ENCODE results near the gene NET1. TPM values are rescaled to one million over a fixed set of nuclear protein-coding genes. Genes with fewer than 3 reads are reported as not detected.

Gene NET1
- total and polyA plus RNA-seq, 11 donors: 5.6 to 29.5 (median 14.7) TPM

DNA sequence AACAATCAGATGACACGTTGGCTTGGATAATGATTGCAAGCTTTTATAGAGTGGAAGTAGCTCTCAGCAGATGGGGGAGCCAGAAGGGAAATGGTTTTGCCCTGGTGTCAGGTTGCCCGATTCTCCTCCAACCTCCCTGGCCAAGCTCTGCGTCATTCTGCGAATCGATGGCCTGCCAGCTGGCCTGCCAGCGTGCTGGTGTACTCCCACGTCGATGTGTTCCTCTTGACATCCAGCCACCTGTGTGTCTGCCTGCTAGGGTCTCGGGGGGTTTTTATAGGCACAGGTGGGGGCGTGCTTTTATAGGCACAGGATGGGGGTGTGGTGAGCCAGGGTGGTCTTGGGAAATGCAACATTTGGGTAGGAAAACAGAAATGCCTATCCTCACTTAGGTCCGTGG is 4.6 kb downstream of the NET1 start:
- no peak for ATAC-seq
- no peaks in the 10 kb centered on the region for H3K36me3 ChIP-seq
- peaks cover 0 to 11% (median 0%) of the 10 kb centered on the region in 12 donors for H3K4me1 ChIP-seq
- peaks cover 0 to 22% (median 4%) of the 10 kb centered on the region in 12 donors for H3K9me3 ChIP-seq
- H3K4me3 ChIP-seq: no peak overlapping the region
- H3K27ac ChIP-seq: no peak overlapping the region
- intact Hi-C loops (cut with DNase I): loop anchor here in 1 of 10 donors (10.0 kb wide), 1 partner anchor 592 kb away; the partner anchor contains the start of gene AKR1E2
- TF ChIP-seq POLR2A (IDR thresholded peaks at IDR 0.05): no peak
- TF ChIP-seq, protein P1, sequence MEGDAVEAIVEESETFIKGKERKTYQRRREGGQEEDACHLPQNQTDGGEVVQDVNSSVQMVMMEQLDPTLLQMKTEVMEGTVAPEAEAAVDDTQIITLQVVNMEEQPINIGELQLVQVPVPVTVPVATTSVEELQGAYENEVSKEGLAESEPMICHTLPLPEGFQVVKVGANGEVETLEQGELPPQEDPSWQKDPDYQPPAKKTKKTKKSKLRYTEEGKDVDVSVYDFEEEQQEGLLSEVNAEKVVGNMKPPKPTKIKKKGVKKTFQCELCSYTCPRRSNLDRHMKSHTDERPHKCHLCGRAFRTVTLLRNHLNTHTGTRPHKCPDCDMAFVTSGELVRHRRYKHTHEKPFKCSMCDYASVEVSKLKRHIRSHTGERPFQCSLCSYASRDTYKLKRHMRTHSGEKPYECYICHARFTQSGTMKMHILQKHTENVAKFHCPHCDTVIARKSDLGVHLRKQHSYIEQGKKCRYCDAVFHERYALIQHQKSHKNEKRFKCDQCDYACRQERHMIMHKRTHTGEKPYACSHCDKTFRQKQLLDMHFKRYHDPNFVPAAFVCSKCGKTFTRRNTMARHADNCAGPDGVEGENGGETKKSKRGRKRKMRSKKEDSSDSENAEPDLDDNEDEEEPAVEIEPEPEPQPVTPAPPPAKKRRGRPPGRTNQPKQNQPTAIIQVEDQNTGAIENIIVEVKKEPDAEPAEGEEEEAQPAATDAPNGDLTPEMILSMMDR (IDR thresholded peaks at IDR 0.05): no peak
- DNase-seq: no peak
- no peaks in the 10 kb centered on the region for H3K27me3 ChIP-seq
- WGBS, 4 donors: 90 to 92% (median 91%) methylated on average over 11 of the region's 11 CpGs

DNA sequence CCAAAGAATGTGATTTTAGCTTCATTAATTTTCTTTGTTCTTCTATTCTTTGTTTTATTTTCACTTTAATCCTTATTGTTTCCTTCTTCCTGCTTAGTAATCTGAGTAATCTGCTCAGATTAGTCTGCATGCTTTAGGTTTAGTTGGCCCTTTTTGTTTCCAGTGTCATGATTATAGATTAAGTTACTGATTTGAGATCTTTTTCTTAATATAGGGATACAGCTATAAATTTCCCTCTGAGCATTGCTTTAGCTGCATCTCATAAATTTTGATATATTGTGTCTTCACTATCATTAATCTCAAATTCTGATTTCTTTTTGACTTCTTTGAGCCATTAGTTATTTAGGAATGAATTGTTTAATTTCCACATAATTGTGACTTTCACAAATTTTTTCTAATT is 6.2 kb downstream of the NET1 start:
- Histone ChIP-seq H3K27me3 (no peaks in the 10 kb centered on the region), H3K36me3 (no peaks in the 10 kb centered on the region), H3K27ac (no peak overlapping the region), H3K4me3 (no peak overlapping the region), H3K9me3 (peaks cover 0 to 22% (median 4%) of the 10 kb centered on the region in 12 donors), H3K4me1 (peaks cover 0 to 8% (median 0%) of the 10 kb centered on the region in 12 donors)
- intact Hi-C loops (cut with DNase I): loop anchor here in 1 of 10 donors (10.0 kb wide), 1 partner anchor 594 kb away; the partner anchor contains the start of gene AKR1E2
- ATAC-seq (no peak), DNase-seq (no peak)
- TF ChIP-seq, protein P1 (IDR thresholded peaks at IDR 0.05): no peak
- no peak for TF ChIP-seq POLR2A (IDR thresholded peaks at IDR 0.05)

DNA sequence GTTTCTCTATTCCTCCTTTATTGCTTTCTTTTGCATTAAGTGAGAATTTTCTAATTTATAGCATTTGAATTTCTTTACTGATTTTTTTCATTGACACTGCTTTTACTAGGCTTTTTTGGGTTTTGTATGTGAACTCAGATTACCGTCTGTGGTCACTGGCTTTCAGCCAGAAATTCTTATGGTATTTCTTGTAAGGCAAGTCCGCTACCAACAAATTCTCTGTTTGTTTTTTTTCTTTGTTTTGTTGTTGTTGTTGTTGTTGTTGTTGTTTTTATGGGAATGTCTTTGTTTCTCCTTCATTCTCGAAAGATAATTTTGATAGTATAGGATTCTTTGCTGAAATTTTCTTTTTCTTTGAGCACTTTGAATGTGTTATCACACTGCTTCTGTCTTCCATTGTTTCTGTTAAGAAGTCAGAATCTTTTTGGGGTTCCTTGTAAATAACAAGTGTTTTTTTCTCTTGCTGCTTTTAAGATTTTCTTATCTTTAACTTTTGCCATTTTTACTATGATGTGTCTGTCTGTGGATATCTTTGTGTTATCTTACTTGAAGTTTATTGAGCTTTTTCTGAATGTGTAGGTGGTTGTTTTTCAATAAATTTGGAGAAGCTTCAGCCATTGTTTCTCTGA is 7.2 kb downstream of the NET1 start:
- DNase-seq (no peak), ATAC-seq (no peak)
- H3K4me1 ChIP-seq: peaks cover 0 to 13% (median 0%) of the 10 kb centered on the region in 12 donors
- H3K27ac ChIP-seq: no peak overlapping the region
- TF ChIP-seq, protein P1 (IDR thresholded peaks at IDR 0.05): no peak
- TF ChIP-seq POLR2A (IDR thresholded peaks at IDR 0.05): no peak
- peaks cover 0 to 22% (median 4%) of the 10 kb centered on the region in 12 donors for H3K9me3 ChIP-seq
- 95 to 96% (median 96%) methylated on average over 3 of the region's 3 CpGs for WGBS, 4 donors
- intact Hi-C loops (cut with DNase I): loop anchor here in 1 of 10 donors (10.0 kb wide), 1 partner anchor 595 kb away; the partner anchor contains the start of gene AKR1E2
- H3K36me3 ChIP-seq: no peaks in the 10 kb centered on the region
- no peak overlapping the region for H3K4me3 ChIP-seq
- no peaks in the 10 kb centered on the region for H3K27me3 ChIP-seq

DNA sequence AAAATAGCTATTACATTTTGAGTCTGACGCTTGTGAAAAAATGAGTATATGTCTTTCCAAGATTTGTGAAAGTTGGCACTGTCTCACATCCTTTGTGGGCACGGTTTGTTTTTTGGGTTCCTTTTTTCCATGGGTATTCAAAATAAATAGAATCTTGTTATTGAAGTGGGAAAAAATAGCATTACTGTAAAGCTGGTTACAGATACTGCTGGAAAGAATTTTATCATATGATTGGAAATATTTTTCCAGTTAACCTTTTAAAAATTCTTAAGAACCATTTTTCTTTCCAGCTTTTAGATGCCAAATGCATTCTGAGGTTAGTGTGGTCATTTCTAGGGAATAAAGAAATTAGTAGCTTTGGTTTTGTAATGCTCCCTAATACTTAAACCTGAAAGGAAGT is 11.4 kb downstream of the NET1 start:
- intact Hi-C loops (cut with DNase I): no loop called here
- ATAC-seq (no peak), DNase-seq (no peak)
- 37 to 45% (median 40%) methylated on average over 2 of the region's 2 CpGs for WGBS, 4 donors
- Histone ChIP-seq H3K9me3 (peaks cover 0 to 10% (median 0%) of the 10 kb centered on the region in 12 donors), H3K27me3 (no peaks in the 10 kb centered on the region), H3K27ac (no peak overlapping the region), H3K4me1 (peaks cover 0 to 18% (median 0%) of the 10 kb centered on the region in 12 donors), H3K36me3 (no peaks in the 10 kb centered on the region), H3K4me3 (no peak overlapping the region)
- TF ChIP-seq POLR2A (IDR thresholded peaks at IDR 0.05): no peak
- TF ChIP-seq, protein P1 (IDR thresholded peaks at IDR 0.05): no peak

Measured in heart left ventricle (tissue), 16 donors.